ENCODE data around the gene QARS1. TPM values are rescaled to one million over a fixed set of nuclear protein-coding genes. Genes with fewer than 3 reads are reported as not detected.

QARS1 gene
- total RNA-seq, 1 donor from 2014 or later = 179 TPM

GRCh38 chr3:49058011-49058410 is 46.5 kb downstream of the QARS1 start:
- FAIRE-seq = no peak

GRCh38 chr3:49057268-49057667 is 47.3 kb downstream of the QARS1 start:
- FAIRE-seq (no peak), DNase-seq (ENCODE audit: low spot score in 2 of 2) (no peak)

More at GRCh38 chr3:49058011-49058410, 46.5 kb downstream of the QARS1 start:
- DNase-seq (ENCODE audit: low spot score in 2 of 2) = no peak

- DNase-seq (ENCODE audit: low spot score in 2 of 2) (no peak), FAIRE-seq (no peak)
Observed at GRCh38 chr3:49054344-49054862, 50.2 kb downstream of the QARS1 start.

DNA sequence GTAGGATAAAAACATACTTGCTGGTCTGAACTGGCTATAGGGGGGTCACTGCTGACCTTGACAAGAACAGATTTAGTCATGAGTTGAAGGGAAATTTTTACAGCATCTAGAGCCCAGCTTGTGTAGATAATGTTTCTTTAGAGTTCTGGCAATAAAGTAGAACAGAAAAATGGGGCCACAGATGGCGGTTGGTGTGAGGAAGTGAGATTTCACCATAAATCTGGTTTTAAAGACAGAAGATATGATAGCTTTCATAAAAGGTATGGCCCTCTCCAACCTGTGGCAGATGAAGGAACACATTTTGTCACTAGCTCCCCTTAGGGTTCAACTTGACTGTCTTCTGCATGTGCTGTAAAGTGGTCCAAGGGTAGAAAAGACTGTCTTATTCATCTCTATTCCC is 51.0 kb downstream of the QARS1 start:
- FAIRE-seq = no peak
- DNase-seq (ENCODE audit: low spot score in 2 of 2) = no peak

Small RNA genes within 50 kb of the gene (small RNA-seq; reads per million reads assigned to genes)
- gene RN7SL182P = not detected

Other genes with a start within 250 kb of the QARS1 start
- 9.0 TPM for gene SLC25A20, start 205.9 kb downstream of the QARS1 start, total RNA-seq
- gene ARIH2, start 185.9 kb downstream of the QARS1 start, total RNA-seq = 59.1 TPM
- 53.8 TPM for gene P4HTM, start 114.5 kb downstream of the QARS1 start, total RNA-seq
- 111 TPM for gene WDR6, start 97.4 kb downstream of the QARS1 start, total RNA-seq
- 51.4 TPM for gene DALRD3, start 86.2 kb downstream of the QARS1 start, total RNA-seq
- 31.8 TPM for gene NDUFAF3, start 82.6 kb downstream of the QARS1 start, total RNA-seq
- gene IMPDH2, start 75.4 kb downstream of the QARS1 start, total RNA-seq = 190 TPM
- gene QRICH1, start 10.7 kb downstream of the QARS1 start, total RNA-seq = 148 TPM
- gene USP19, start 16.1 kb upstream of the QARS1 start, total RNA-seq = 44.8 TPM
- 30.2 TPM for gene LAMB2, start 28.3 kb upstream of the QARS1 start, total RNA-seq
- 17.9 TPM for gene CCDC71, start 61.6 kb upstream of the QARS1 start, total RNA-seq
- gene KLHDC8B, start 66.8 kb upstream of the QARS1 start, total RNA-seq = 16.3 TPM
- 6.5 TPM for gene C3orf62, start 172.5 kb upstream of the QARS1 start, total RNA-seq
- 22.0 TPM for gene USP4, start 235.3 kb upstream of the QARS1 start, total RNA-seq

Measured in frontal cortex (tissue), 4 donors.